ENCODE results near the gene ENPP7.

The ENPP7 gene

DNA sequence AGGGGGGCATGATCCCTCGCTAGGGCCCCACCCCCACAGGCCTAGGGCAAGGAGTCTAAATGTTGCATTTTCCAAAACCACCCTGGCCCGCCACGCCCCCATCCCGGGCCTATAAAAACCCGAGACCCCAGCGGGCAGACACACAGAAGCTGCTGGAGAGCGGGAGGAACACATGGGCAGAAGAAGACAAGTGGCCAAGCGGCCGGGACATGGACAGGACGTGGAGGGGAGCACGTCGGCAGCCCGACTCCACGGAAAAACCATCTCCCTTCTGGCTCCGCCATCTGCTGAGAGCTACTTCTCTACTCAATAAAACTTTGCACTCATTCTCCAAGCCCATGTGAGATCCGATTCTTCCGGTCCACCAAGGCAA is 34.1 kb upstream of the ENPP7 start:
- H3K9me3 Mint-ChIP-seq = no peaks in the 10 kb centered on the region
- no peak for ATAC-seq
- H3K27me3 Mint-ChIP-seq = peaks cover 76% of the 10 kb centered on the region
- peaks cover 28% of the 10 kb centered on the region for H3K4me1 Mint-ChIP-seq
- H3K27ac Mint-ChIP-seq = peak overlapping the region; percentile 29
- H3K36me3 Mint-ChIP-seq = no peaks in the 10 kb centered on the region
- H3K4me3 Mint-ChIP-seq = no peak overlapping the region

DNA sequence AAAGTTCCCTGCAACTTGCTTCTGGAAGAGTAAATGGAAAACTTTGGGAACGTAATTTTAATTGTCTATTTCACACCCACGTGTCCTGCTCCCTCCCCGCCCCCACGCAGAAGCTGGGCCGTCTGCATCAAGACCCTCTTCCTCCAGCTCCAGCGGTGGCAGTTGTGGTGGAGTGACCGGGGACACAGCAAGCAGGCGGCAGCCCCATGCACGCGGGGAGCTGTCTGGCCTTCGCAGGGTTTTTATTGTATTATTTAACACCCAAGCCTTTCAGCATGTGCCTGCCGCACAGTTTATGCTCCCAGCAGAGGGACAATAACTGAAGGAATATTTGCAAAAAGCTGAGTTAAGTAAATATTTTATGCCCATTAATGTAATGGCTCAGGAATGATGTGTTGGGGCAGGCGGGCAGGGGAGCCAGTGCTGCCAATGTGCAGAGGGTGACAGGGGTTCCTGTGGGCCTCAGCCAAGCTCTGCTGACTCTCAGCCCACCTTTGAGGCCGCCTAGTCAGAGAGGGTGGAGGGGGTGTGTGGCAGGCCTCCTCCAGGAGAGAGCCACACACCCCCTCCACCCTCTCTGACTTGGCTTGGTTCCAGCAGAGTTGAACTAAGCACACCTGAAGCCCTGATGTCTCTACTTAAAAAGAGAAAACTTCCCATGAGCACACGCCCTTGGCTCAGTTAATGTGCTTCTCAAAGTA is 32.4 kb upstream of the ENPP7 start:
- Mint-ChIP-seq H3K4me3 (no peak overlapping the region), H3K27ac (no peak overlapping the region), H3K36me3 (no peaks in the 10 kb centered on the region), H3K4me1 (peaks cover 28% of the 10 kb centered on the region), H3K27me3 (peaks cover 70% of the 10 kb centered on the region), H3K9me3 (no peaks in the 10 kb centered on the region)
- ATAC-seq = no peak

DNA sequence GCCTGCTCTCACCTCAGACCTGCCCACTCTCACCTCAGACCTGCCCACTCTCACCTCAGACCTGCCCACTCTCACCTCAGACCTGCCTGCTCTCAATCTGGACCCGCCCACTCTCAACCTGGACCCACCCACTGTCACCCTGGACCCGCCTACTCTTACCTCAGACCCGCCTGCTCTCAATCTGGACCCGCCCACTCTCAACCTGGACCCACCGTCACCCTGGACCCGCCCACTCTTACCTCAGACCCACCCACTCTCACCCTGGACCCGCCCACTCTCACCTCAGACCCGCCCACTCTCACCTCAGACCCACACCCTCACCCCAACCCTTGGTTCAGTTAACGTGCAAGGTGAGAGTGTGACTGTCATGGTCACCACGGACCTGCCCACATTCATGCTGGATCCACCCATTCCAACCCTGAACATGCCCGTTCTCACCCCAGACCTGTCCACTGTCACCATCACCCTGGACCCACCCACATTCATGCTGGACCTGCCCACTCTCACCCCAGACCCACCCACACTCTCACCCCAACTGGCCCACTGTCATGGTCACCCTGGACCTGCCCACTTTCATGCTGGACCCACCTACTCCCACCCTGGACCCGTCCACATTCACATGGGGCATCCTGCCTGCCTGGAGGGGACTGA is 31.2 kb upstream of the ENPP7 start:
- Mint-ChIP-seq H3K4me1 (peaks cover 28% of the 10 kb centered on the region), H3K36me3 (no peaks in the 10 kb centered on the region), H3K9me3 (no peaks in the 10 kb centered on the region), H3K4me3 (no peak overlapping the region), H3K27me3 (peaks cover 58% of the 10 kb centered on the region), H3K27ac (no peak overlapping the region)
- no peak for ATAC-seq

DNA sequence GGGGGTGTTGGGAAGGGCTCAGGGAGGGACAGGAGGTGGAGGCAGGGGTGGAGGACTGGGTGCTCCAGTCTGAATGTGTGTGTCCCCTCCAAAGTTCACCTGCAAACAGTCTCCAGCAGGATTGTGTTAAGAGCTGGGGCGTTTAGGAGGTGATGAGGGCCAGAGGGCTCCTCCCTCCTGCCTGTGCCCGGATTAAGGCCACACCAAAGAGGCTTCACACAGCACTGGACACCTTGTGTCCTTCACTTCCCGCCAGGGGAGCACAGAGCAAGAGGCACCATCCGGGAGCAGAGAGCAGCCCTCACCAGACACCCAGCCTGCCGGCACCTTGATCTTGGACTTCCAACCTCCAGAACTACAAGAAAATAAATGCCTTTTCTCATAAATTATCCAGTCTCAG is 30.2 kb upstream of the ENPP7 start:
- H3K27ac Mint-ChIP-seq = no peak overlapping the region
- no peaks in the 10 kb centered on the region for H3K9me3 Mint-ChIP-seq
- no peaks in the 10 kb centered on the region for H3K36me3 Mint-ChIP-seq
- no peak for ATAC-seq
- no peak overlapping the region for H3K4me3 Mint-ChIP-seq
- peaks cover 28% of the 10 kb centered on the region for H3K4me1 Mint-ChIP-seq
- H3K27me3 Mint-ChIP-seq = peaks cover 53% of the 10 kb centered on the region

DNA sequence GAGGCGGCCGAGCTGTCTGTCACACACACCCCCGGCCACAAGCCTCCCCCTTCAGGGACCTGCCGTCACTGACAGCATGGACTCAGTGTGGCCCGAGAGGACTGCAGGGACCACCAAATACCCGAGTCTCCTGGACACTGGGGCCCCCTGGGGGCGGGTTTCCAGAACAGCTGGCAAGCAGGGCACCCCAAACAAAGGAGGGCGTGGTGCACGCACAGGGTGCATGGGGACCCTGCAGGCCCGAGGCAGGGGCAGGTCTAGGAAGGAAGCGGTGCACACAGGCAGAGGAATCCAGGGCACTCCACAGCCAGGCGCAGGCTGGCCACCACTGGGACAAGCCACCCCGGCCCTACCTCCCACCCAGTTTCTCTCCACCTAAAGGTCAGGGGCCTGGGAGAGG is 28.7 kb upstream of the ENPP7 start:
- Mint-ChIP-seq H3K4me3 (no peak overlapping the region), H3K4me1 (peaks cover 15% of the 10 kb centered on the region), H3K27ac (no peak overlapping the region), H3K36me3 (no peaks in the 10 kb centered on the region), H3K9me3 (no peaks in the 10 kb centered on the region), H3K27me3 (peaks cover 51% of the 10 kb centered on the region)
- ATAC-seq = no peak

DNA sequence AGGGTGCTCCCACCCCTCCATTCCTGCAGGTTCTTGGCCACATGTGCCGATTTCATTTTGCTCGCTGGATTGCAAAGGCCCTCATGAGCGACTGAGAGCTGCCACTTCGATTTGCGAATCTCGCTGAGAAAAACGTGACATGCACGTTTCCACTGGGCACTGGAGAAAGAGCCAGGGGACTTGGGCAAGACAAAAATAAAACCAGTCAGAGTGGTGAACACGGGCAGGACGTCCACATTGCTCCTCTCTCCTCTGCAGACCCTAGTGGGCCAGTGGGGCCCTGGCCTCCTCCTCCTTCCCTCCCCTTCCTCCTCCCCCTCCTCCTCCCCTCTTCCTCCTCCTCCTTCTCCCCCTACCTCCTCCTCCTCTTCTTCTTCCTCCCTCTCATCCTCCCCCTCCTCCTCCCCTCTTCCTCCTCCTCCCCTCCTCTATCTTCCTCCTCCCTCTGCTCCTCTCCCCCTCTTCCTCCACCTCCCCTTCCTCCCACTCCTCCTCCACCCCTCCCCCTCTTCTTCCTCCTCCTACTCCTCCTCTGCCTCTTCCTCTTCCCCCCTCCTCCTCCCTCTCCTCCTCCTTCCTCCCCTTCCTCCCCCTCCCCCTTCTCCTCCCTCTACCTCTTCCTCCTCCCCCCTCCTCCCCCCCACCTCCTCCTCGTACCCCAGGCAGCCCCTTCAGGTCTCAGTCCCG is 28.1 kb upstream of the ENPP7 start:
- H3K4me3 Mint-ChIP-seq = no peak overlapping the region
- no peak overlapping the region for H3K27ac Mint-ChIP-seq
- no peak for ATAC-seq
- H3K36me3 Mint-ChIP-seq = no peaks in the 10 kb centered on the region
- H3K27me3 Mint-ChIP-seq = peaks cover 51% of the 10 kb centered on the region
- H3K4me1 Mint-ChIP-seq = peaks cover 9% of the 10 kb centered on the region
- H3K9me3 Mint-ChIP-seq = no peaks in the 10 kb centered on the region

DNA sequence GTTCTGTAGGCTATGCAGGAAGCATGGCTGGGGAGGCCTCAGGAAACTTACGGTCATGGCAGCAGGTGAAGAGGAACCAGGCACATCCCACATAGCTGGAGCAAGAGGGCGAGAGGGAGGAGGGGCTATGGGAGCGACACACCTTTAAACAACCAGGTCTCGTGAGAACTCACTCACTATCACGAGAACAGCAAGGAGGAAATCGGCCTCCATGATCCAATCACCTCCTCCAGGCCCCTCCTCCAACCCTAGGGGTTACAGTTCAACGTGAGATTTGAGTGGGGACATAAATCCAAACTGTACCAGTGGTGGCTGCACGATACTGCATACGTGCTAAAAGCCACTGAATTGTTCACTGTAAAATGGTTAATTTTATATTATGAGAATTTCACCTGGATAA is 26.1 kb upstream of the ENPP7 start:
- Mint-ChIP-seq H3K9me3 (no peaks in the 10 kb centered on the region), H3K27me3 (peaks cover 50% of the 10 kb centered on the region), H3K4me3 (no peak overlapping the region), H3K4me1 (peaks cover 16% of the 10 kb centered on the region), H3K36me3 (no peaks in the 10 kb centered on the region), H3K27ac (no peak overlapping the region)
- no peak for ATAC-seq

DNA sequence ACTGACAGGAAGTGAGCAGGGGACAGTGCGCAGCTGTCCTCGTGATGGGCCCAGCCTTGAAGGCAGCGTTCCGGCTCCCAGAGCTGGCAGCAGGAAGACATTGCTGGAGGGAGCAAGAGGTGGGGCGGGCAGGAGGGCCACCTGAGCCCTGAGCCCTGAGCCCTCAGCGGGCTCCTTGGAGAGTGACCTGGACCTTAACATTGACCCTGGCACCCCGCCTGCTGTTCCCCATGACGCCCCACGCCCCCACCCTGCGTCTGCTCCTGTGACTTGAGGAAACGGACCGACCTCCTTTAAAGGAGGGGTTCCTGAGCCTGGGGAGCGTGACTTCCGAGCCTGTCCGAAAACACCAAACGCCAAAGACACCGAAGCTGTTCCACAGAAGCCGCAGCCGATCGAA is 25.1 kb upstream of the ENPP7 start:
- H3K27me3 Mint-ChIP-seq = peaks cover 40% of the 10 kb centered on the region
- no peak for ATAC-seq
- no peaks in the 10 kb centered on the region for H3K36me3 Mint-ChIP-seq
- no peak overlapping the region for H3K4me3 Mint-ChIP-seq
- H3K4me1 Mint-ChIP-seq = peaks cover 11% of the 10 kb centered on the region
- H3K9me3 Mint-ChIP-seq = no peaks in the 10 kb centered on the region
- no peak overlapping the region for H3K27ac Mint-ChIP-seq

DNA sequence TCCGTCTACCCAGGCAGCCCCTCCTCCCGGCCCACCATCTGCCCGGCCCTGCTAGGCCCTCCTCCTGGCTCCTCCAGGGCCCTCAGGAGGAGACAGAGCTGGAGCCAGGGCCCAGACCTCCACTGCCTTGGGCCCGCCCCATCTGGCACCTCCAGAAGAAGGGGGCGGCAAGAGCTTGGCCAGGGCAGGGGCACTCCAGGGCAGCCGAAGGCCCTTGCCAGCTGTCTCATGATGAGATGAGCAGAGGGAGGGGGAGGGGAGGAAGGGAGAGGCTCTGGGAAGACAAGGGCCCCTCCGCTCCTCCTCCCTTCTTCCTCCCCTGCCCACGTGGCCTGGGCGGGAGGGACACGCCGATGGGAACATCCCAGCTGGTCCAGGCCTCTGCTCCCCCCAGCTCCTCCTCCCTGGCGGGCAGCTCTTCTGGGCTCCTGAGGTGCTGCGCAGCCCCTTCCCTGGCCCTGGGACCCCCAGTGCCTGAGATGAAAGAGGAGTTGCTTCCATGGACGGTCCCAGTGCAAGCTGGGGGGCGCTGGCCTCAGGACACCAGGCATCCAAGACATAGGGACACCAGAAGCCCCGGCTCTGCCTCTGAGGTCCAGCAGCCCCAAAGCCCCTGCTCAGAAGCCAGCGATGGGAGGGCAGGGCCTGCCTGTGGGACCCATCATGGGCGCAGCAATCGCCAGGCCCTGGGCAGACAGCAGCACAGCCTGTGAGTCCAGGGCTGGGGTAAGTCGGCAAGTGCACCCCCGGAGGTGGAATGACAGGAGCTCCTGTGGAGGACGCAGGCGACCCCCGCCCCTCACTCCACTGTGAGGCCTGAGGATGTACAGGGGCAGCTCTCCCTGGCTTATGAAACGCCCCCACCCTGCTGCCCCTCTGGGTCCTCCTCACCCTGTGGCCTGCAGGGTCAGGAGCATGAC is 23.6 kb upstream of the ENPP7 start:
- peaks cover 43% of the 10 kb centered on the region for H3K27me3 Mint-ChIP-seq

DNA sequence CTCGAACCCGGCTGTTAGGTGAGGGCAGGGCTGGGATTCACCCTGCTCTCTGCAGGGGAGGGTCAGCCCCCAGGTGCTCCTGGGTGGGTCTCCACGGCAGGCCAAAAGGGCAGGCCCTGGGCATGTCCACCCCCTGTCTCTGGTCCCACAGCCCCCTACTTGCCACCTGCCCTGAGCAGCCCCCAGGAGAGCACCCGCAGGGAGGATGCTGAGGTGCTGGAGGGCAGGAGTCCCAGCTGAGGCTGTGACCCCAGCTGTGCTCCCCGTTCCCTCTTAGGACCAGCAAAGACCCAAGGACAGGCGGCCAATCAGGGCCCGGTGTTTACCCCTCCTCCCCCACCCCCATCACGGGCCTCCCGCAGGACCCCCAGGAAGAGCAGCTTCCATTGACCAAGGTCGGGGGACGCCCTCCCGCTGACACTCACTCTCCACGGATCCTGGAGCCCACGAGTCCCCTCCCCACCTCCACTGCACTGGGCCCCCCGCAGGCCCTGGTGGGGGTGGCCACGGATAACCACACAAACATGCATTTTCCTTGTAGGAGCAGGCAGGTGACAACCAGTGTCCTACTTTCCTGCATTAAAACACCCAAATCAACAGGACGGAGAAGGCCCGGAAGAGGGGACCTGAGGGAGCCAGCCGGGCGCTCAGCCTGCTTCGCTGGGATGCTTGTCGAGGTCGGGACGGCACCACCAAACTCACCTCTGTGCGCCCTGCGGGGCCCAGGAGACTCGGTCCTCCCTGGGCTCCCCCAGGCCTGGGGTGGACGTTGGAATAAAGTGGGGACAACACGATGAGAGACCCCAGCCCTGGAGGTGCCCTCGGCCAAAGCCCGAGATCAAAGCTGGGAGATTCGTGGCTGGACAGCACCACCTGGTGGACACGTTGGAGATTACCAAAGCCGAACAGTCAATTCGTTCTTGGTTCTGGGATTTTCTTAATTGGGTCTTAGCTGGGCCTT is 22.5 kb upstream of the ENPP7 start:
- Mint-ChIP-seq H3K36me3 (no peaks in the 10 kb centered on the region), H3K9me3 (no peaks in the 10 kb centered on the region)

More for the DNA sequence above, 23.6 kb upstream of the ENPP7 start:
- Mint-ChIP-seq H3K27ac (no peak overlapping the region), H3K4me1 (peaks cover 11% of the 10 kb centered on the region), H3K36me3 (no peaks in the 10 kb centered on the region), H3K4me3 (no peak overlapping the region), H3K9me3 (no peaks in the 10 kb centered on the region)
- ATAC-seq = no peak

DNA sequence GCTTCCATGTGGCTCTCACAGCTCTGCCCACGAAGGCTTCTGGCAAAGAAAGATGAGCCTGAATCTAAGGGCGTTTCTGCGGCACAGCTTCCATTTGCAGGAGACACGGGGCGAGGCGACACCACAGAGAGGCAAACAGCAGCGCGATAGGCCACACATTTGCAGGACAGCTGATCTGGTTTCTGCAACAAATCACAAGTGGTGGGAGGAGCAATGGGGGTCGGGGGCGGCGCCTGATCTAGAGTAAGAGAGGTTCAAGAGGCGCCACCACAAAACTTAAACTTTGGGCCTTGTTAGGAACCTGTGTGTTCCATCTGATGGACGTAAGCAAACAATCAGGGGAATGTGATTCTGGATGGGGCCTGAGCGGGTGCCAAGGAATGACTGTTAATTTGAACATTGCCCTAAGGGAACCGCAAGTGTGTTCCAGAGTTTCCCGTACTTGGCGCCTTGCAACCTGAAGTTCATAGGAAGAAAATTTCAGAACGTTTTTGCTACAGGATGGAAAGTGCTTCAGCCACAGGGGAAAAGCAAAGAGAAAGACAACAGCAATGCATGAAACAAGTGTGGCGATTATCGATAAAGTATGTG is 18.9 kb upstream of the ENPP7 start:
- H3K4me1 Mint-ChIP-seq = peaks cover 17% of the 10 kb centered on the region

More for the DNA sequence above, 22.5 kb upstream of the ENPP7 start:
- ATAC-seq = peak; percentile 67
- Mint-ChIP-seq H3K4me1 (peaks cover 17% of the 10 kb centered on the region), H3K4me3 (peak overlapping the region; percentile 58), H3K27ac (no peak overlapping the region), H3K27me3 (peaks cover 48% of the 10 kb centered on the region)

DNA sequence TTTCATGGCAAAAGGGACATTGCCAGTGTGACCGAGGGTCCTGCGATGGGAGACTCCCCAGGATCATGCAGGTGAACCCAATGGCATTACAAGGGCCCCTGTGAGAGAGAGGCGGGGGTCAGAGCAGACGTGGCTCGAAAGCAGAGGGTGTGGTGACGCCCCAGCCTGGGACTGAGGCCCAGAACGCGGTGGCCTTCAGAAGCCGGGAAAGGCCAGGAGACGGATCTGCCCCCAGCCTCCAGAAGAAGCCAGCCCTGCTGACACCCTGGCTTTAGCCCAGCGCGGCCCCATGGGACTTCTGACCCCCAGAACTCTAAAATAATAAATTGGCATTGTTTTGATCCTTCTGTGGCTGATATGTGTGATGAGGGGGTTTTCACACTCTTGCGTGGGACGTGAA is 17.4 kb upstream of the ENPP7 start:
- peaks cover 49% of the 10 kb centered on the region for H3K27me3 Mint-ChIP-seq
- H3K4me1 Mint-ChIP-seq = peaks cover 10% of the 10 kb centered on the region
- H3K27ac Mint-ChIP-seq = no peak overlapping the region
- H3K9me3 Mint-ChIP-seq = no peaks in the 10 kb centered on the region
- no peak overlapping the region for H3K4me3 Mint-ChIP-seq
- no peaks in the 10 kb centered on the region for H3K36me3 Mint-ChIP-seq
- ATAC-seq = no peak

More for the DNA sequence above, 18.9 kb upstream of the ENPP7 start:
- no peaks in the 10 kb centered on the region for H3K9me3 Mint-ChIP-seq
- peaks cover 65% of the 10 kb centered on the region for H3K27me3 Mint-ChIP-seq
- ATAC-seq = no peak
- no peak overlapping the region for H3K27ac Mint-ChIP-seq
- no peak overlapping the region for H3K4me3 Mint-ChIP-seq
- no peaks in the 10 kb centered on the region for H3K36me3 Mint-ChIP-seq

DNA sequence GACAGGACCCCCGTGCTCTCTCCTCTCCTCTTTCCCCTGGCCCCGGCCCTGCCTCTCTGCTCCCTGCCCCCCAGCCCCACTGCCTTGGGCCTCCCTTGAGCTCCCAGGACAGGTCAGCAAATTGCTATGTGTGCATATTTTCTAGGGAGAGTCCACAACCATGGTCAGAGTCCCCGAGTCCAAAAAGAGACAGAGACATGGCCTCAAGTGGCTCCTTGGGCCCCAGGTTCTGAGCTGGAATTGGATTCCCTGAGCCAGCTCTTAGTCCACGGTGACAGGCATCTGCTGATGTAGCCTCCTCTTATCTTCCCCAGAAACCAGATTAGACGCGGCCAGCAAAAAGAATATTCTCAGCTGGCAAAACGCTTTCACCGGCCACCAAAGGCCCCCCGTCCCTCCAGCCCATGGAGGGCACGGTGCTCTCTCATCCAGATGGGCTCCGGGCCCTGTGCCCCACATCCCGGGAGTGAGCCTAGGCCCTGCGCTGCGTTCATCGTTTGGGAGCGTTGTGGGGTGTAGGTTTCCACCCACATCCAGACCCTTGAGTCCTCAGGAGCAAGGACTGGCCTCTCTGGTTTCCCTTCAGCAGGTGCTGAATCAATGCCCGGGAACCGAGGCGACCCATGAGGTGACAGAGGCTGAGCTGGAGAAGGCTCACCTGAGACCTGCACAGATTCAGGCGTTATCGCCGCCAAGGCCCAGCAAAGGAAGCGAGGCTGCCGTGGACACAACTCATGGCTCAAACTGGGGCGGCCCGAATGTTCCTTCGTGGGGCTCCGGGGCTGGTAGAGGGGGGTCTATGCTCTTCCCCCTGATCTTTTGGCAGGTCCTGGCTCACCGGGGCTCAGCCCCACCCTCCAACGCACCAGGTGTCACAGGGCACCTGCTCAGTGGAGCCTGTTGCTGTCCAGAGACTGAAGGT is 16.3 kb upstream of the ENPP7 start:
- H3K4me1 Mint-ChIP-seq = peaks cover 6% of the 10 kb centered on the region
- no peak for ATAC-seq
- H3K9me3 Mint-ChIP-seq = no peaks in the 10 kb centered on the region
- no peaks in the 10 kb centered on the region for H3K36me3 Mint-ChIP-seq
- no peak overlapping the region for H3K4me3 Mint-ChIP-seq
- H3K27ac Mint-ChIP-seq = no peak overlapping the region
- H3K27me3 Mint-ChIP-seq = peaks cover 42% of the 10 kb centered on the region

All from stimulated activated memory B cell treated with anti-CD40 and anti-IgM and Interleukin-4, amounts not matched to agents 10 μg/mL and 1 μg/mL and 100 μg/mL, for 72 hours (primary cell).